Measurements from ENCODE around the gene TBC1D2B. TPM values are rescaled to one million over a fixed set of nuclear protein-coding genes. Genes with fewer than 3 reads are reported as not detected.

TBC1D2B gene
- total RNA-seq, 1 donor, result 52.2 TPM

- H3K4me3 ChIP-seq (ENCODE audit: low read depth, low read length), result no peak overlapping the region
- no peak for TF ChIP-seq CTCF (IDR thresholded peaks at IDR 0.05; ENCODE audit: insufficient read depth, low read depth, low read length)
- no peak for DNase-seq (ENCODE audit: low read depth)
These were observed 4.3 kb downstream of the TBC1D2B start for GRCh38 chr15:78073046-78073787.

- H3K4me3 ChIP-seq (ENCODE audit: low read depth, low read length), result peak overlapping the region; percentile 12
- TF ChIP-seq CTCF (IDR thresholded peaks at IDR 0.05; ENCODE audit: insufficient read depth, low read depth, low read length), result no peak
- peak; percentile 99 for DNase-seq (ENCODE audit: low read depth)
These were observed 5.2 kb downstream of the TBC1D2B start for GRCh38 chr15:78072080-78072892.

- TF ChIP-seq CTCF (IDR thresholded peaks at IDR 0.05; ENCODE audit: insufficient read depth, low read depth, low read length), result no peak
- H3K4me3 ChIP-seq (ENCODE audit: low read depth, low read length), result no peak overlapping the region
- DNase-seq (ENCODE audit: low read depth), result no peak
These were observed 6.1 kb downstream of the TBC1D2B start for GRCh38 chr15:78071383-78071782.

- no peak for TF ChIP-seq CTCF (IDR thresholded peaks at IDR 0.05; ENCODE audit: insufficient read depth, low read depth, low read length)
- no peak overlapping the region for H3K4me3 ChIP-seq (ENCODE audit: low read depth, low read length)
- DNase-seq (ENCODE audit: low read depth), result no peak
These were observed 7.3 kb downstream of the TBC1D2B start for GRCh38 chr15:78070049-78070700.

GRCh38 chr15:78069462-78070029, 8.0 kb downstream of the TBC1D2B start:
- H3K4me3 ChIP-seq (ENCODE audit: low read depth, low read length), result no peak overlapping the region
- DNase-seq (ENCODE audit: low read depth), result no peak

More at GRCh38 chr15:78069462-78070029, 8.0 kb downstream of the TBC1D2B start:
- no peak for TF ChIP-seq CTCF (IDR thresholded peaks at IDR 0.05; ENCODE audit: insufficient read depth, low read depth, low read length)
